Activated CD8-positive, alpha-beta T cell treated with anti-CD3 and anti-CD28 coated beads for 36 hours (primary cell): Measurements from ENCODE around the gene PGF. TPM values are rescaled to one million over a fixed set of nuclear protein-coding genes. Genes with fewer than 3 reads are reported as not detected.

Source experiments
- ATAC-seq: fragments of 200-7000 bp; cut with Tn5 transposase; one replicate; pipeline ENCODE4 v1.10.0; 2021; ENCODE audit warnings: mild to moderate bottlenecking, moderate library complexity
- CTCF ChIA-PET: fragments of 350-600 bp; sonication (Branson Sonifier 250); formaldehyde crosslinking; loops from one replicate; lab custom pipeline; 2021; ENCODE audit warnings: antibody characterized with exemption; lab: Charles Lee
- POLR2A ChIA-PET: fragments of 350-600 bp; sonication (Branson Sonifier 250); formaldehyde crosslinking; loops from one replicate; lab custom pipeline; 2021; ENCODE audit warnings: antibody characterized with exemption; lab: Charles Lee
- DNase-seq: peaks from one replicate; pipeline ENCODE4 v3.0.0-alpha.2; 2020
- H3K27ac Mint-ChIP-seq: one replicate; pipeline ENCODE4 v1.8.0; 2021; ENCODE audit warnings: mild to moderate bottlenecking, mixed read lengths
- H3K27me3 Mint-ChIP-seq: one replicate; pipeline ENCODE4 v1.8.0; 2021; ENCODE audit warnings: mixed read lengths
- H3K36me3 Mint-ChIP-seq: one replicate; pipeline ENCODE4 v1.8.0; 2021; ENCODE audit warnings: low read depth, mixed read lengths
- H3K4me1 Mint-ChIP-seq: one replicate; pipeline ENCODE4 v1.8.0; 2021; ENCODE audit warnings: low read depth, mixed read lengths
- H3K4me3 Mint-ChIP-seq: one replicate; pipeline ENCODE4 v1.8.0; 2021; ENCODE audit warnings: mild to moderate bottlenecking, moderate library complexity, mixed read lengths
- H3K9me3 Mint-ChIP-seq: one replicate; pipeline ENCODE4 v1.8.0; 2021; ENCODE audit warnings: mixed read lengths
- CTCF ChIP-seq: fragments of 200-600 bp; IDR thresholded peaks from one replicate; pipeline ENCODE4 v1.8.0; 2022; ENCODE audit warnings: antibody characterized with exemption, mild to moderate bottlenecking
- intact Hi-C: fragments of 100-400 bp; cut with micrococcal nuclease; formaldehyde crosslinking; loops from one replicate; pipeline ENCODE4 v1.10.0; 2022
- total RNA-seq, 2 experiments: library from RNA; stranded (reverse); gene quantifications; one replicate each; pipeline ENCODE4 v1.2.3, GENCODE V29; 2021

PGF gene
- total RNA-seq, 2 experiments from 2014 or later: 0.27 to 0.45 TPM

- Mint-ChIP-seq H3K4me1 (peaks cover 5% of the 10 kb centered on the region), H3K4me3 (no peak overlapping the region), H3K36me3 (no peaks in the 10 kb centered on the region), H3K27ac (no peak overlapping the region), H3K9me3 (no peaks in the 10 kb centered on the region), H3K27me3 (no peaks in the 10 kb centered on the region)
- no peak for ATAC-seq
- POLR2A ChIA-PET: no interaction called here
- intact Hi-C loops: no loop called here
- CTCF ChIA-PET: interaction anchor here (1.2 to 2.9 kb wide), 2 partner anchors 30 to 113 kb away, joined by 3 to 11 read pairs; no protein-coding TSS in a partner anchor
- TF ChIP-seq CTCF: no peak
- no peak for DNase-seq
Observed at GRCh38 chr14:74975059-74975810, 19.8 kb upstream of the PGF start.

GRCh38 chr14:74974364-74975058, 19.1 kb upstream of the PGF start:
- POLR2A ChIA-PET: interaction anchor here (0.6 kb wide), 1 partner anchor 93 kb away, joined by 3 read pairs; no protein-coding TSS in a partner anchor
- Mint-ChIP-seq H3K4me1 (peaks cover 5% of the 10 kb centered on the region), H3K4me3 (no peak overlapping the region), H3K36me3 (no peaks in the 10 kb centered on the region), H3K27me3 (no peaks in the 10 kb centered on the region), H3K9me3 (no peaks in the 10 kb centered on the region), H3K27ac (peak overlapping the region; percentile 6)
- CTCF ChIA-PET: interaction anchor here (1.2 to 2.9 kb wide), 2 partner anchors 29 to 113 kb away, joined by 3 to 11 read pairs; no protein-coding TSS in a partner anchor
- TF ChIP-seq CTCF: no peak
- intact Hi-C loops: no loop called here
- DNase-seq (no peak), ATAC-seq (no peak)

GRCh38 chr14:74973905-74974363, 18.5 kb upstream of the PGF start:
- peaks cover 5% of the 10 kb centered on the region for H3K4me1 Mint-ChIP-seq
- peak overlapping the region; percentile 6 for H3K27ac Mint-ChIP-seq
- DNase-seq (no peak), ATAC-seq (no peak)
- H3K9me3 Mint-ChIP-seq: no peaks in the 10 kb centered on the region
- no peaks in the 10 kb centered on the region for H3K36me3 Mint-ChIP-seq
- no peak overlapping the region for H3K4me3 Mint-ChIP-seq
- POLR2A ChIA-PET: interaction anchor here (0.6 to 1.2 kb wide), 2 partner anchors 66 to 94 kb away, joined by 3 read pairs; no protein-coding TSS in a partner anchor
- TF ChIP-seq CTCF: no peak
- H3K27me3 Mint-ChIP-seq: no peaks in the 10 kb centered on the region
- CTCF ChIA-PET: interaction anchor here (1.2 to 2.9 kb wide), 2 partner anchors 28 to 112 kb away, joined by 3 to 11 read pairs; no protein-coding TSS in a partner anchor
- intact Hi-C loops: no loop called here

- Mint-ChIP-seq H3K27me3 (no peaks in the 10 kb centered on the region), H3K27ac (peak overlapping the region; percentile 25), H3K4me3 (no peak overlapping the region), H3K36me3 (no peaks in the 10 kb centered on the region), H3K9me3 (no peaks in the 10 kb centered on the region), H3K4me1 (peaks cover 5% of the 10 kb centered on the region)
- ATAC-seq (peak; percentile 89), DNase-seq (peak; percentile 68)
- ChIA-PET POLR2A (interaction anchor here (0.6 to 1.2 kb wide), 3 partner anchors 15 to 128 kb away, joined by 3 read pairs; no protein-coding TSS in a partner anchor), CTCF (interaction anchor here (0.6 to 2.9 kb wide), 3 partner anchors 28 to 159 kb away, joined by 3 to 11 read pairs (median 3); no protein-coding TSS in a partner anchor)
- intact Hi-C loops: no loop called here
- TF ChIP-seq CTCF: no peak
Observed at GRCh38 chr14:74973003-74973653, 17.7 kb upstream of the PGF start.
